Endothelial cell (in vitro differentiated cells): ENCODE results near the gene SH2D1A. TPM values are rescaled to one million over a fixed set of nuclear protein-coding genes. Genes with fewer than 3 reads are reported as not detected.

Experiments used
- DNase-seq: peaks from one replicate; pipeline ENCODE4 v3.0.0; 2021; ENCODE audit warnings: low spot score
- H3K27ac Mint-ChIP-seq: one replicate; pipeline ENCODE4 v1.8.0; 2021; ENCODE audit warnings: mixed read lengths, inconsistent platforms; ENCODE audit not compliant: unreplicated experiment
- H3K27me3 Mint-ChIP-seq: one replicate; pipeline ENCODE4 v1.8.0; 2021; ENCODE audit warnings: mild to moderate bottlenecking, moderate library complexity, mixed read lengths, inconsistent platforms; ENCODE audit not compliant: unreplicated experiment
- H3K36me3 Mint-ChIP-seq: one replicate; pipeline ENCODE4 v1.8.0; 2021; ENCODE audit warnings: mild to moderate bottlenecking, low read depth, mixed read lengths, inconsistent platforms; ENCODE audit not compliant: unreplicated experiment
- H3K4me1 Mint-ChIP-seq: one replicate; pipeline ENCODE4 v1.8.0; 2021; ENCODE audit warnings: mild to moderate bottlenecking, mixed read lengths, inconsistent platforms; ENCODE audit not compliant: unreplicated experiment
- H3K4me3 Mint-ChIP-seq: one replicate; pipeline ENCODE4 v1.8.0; 2021; ENCODE audit warnings: mild to moderate bottlenecking, mixed read lengths, inconsistent platforms; ENCODE audit not compliant: unreplicated experiment
- H3K9me3 Mint-ChIP-seq: one replicate; pipeline ENCODE4 v1.8.0; 2021; ENCODE audit warnings: mixed read lengths, inconsistent platforms; ENCODE audit not compliant: unreplicated experiment
- total RNA-seq: library from RNA; stranded (reverse); fragmentation: NEBNext Ultra II Directional; extraction: Animal tissue kit (Norgen Biotek cat#: 25700); gene quantifications from one replicate; pipeline ENCODE4 v1.2.1, GENCODE V29; 2021; ENCODE audit not compliant: unreplicated experiment
- TF ChIP-seq, protein P1 (sequence below): fragments of 200-600 bp; sonication (generic); IDR thresholded peaks from one replicate; pipeline ENCODE4 v1.5.0; 2021; ENCODE audit warnings: antibody characterized with exemption; ENCODE audit not compliant: unreplicated experiment

Gene SH2D1A
- total RNA-seq, 1 donor from 2014 or later = not detected

DNA sequence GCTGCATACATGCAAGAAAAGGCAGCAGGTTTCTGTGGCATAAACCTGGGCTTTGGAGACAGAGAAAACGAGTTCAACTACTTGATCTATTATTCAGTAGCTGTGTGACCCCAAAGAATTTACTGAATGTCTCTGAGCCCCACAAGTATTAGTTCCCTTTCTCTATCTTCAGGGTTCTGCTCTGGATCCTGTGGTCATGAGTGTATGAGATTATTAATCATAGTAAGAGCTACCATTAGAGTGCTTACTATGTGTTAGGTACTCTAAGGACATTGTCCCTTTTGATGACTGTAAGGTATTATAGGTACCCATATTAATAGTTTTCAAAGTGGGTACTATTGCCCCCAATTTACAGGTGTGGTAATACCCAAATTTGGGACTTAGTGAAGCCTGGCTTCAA, 8.4 kb upstream of the SH2D1A start:
- H3K36me3 Mint-ChIP-seq = no peaks in the 10 kb centered on the region
- H3K4me3 Mint-ChIP-seq = no peak overlapping the region
- H3K27me3 Mint-ChIP-seq = no peaks in the 10 kb centered on the region
- no peak overlapping the region for H3K27ac Mint-ChIP-seq
- H3K9me3 Mint-ChIP-seq = no peaks in the 10 kb centered on the region
- no peaks in the 10 kb centered on the region for H3K4me1 Mint-ChIP-seq
- TF ChIP-seq, protein P1, sequence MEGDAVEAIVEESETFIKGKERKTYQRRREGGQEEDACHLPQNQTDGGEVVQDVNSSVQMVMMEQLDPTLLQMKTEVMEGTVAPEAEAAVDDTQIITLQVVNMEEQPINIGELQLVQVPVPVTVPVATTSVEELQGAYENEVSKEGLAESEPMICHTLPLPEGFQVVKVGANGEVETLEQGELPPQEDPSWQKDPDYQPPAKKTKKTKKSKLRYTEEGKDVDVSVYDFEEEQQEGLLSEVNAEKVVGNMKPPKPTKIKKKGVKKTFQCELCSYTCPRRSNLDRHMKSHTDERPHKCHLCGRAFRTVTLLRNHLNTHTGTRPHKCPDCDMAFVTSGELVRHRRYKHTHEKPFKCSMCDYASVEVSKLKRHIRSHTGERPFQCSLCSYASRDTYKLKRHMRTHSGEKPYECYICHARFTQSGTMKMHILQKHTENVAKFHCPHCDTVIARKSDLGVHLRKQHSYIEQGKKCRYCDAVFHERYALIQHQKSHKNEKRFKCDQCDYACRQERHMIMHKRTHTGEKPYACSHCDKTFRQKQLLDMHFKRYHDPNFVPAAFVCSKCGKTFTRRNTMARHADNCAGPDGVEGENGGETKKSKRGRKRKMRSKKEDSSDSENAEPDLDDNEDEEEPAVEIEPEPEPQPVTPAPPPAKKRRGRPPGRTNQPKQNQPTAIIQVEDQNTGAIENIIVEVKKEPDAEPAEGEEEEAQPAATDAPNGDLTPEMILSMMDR = no peak
- DNase-seq = no peak

DNA sequence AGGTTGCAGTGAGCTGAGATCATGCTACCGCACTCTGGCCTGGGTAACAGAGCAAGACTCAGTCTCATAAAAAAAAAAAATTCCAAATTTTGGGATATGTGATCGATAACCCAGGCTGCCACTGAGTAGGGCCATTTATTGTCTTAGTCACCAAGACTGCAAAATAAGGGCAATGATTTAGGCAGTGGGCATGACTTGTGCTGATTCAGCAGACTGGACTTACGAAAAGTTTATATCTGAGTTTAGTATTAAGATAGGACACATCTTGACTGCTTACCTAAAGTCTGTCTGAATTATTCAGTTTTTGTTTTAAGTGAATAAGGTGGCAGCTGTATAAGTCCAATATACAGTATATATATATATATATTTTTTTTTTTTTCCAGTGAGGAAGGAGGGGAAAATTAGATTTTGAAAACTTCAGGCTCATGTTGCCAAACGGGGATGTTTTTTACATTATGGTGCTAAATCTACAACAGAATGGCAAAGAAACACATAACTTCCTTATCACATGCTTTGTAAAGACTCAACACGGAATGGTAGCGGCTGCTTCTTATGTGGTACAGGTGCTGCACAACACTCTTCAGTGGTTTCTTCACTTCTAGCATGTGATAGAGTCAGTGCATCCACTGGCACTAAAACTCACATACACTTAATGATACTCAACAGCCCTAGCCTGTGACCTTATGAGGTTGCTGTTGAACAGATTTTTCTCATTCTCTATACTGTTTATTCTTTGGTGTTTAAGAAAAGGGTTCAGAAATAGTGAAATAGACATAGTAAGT, 7.4 kb upstream of the SH2D1A start:
- Mint-ChIP-seq H3K9me3 (no peaks in the 10 kb centered on the region), H3K27ac (no peak overlapping the region), H3K36me3 (no peaks in the 10 kb centered on the region), H3K27me3 (no peaks in the 10 kb centered on the region), H3K4me3 (no peak overlapping the region), H3K4me1 (no peaks in the 10 kb centered on the region)
- no peak for DNase-seq
- TF ChIP-seq, protein P1 = no peak

DNA sequence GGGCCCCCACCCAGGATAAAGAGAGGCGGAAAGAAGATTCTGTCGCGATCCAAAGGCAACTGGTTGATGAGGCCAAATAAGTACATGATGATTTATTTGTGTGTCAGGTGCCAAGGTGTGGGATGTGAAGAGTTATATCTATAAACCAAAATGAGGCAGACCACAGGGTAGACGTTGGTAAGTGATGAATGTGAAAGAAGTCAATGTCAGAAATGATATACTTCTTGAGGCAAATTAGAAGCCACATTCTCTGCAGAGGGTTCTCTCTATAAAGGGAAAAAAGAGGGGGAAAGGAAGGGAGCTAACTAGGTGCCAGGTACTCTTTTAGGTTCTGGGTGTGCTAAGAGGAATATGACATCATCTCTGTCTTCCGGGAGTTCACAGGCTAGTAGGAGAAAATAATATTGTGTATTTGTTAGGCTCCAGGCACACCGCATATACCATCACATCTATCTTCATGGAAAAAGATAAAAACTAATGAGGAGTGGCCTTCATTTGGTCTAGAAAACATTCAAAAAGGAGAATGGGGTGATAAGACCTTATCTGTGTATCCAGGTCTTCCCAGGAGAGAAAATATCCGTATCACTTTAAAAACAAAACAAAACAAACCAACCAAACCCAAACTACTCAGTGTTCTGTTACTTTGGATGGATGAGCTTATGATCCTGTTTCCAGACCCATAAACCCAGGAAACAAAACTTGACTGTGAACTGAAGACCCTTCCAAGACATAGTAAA, 4.8 kb upstream of the SH2D1A start:
- Mint-ChIP-seq H3K27me3 (no peaks in the 10 kb centered on the region), H3K4me1 (no peaks in the 10 kb centered on the region), H3K36me3 (no peaks in the 10 kb centered on the region), H3K9me3 (no peaks in the 10 kb centered on the region), H3K27ac (no peak overlapping the region), H3K4me3 (no peak overlapping the region)
- TF ChIP-seq, protein P1 = no peak
- DNase-seq = no peak

DNA sequence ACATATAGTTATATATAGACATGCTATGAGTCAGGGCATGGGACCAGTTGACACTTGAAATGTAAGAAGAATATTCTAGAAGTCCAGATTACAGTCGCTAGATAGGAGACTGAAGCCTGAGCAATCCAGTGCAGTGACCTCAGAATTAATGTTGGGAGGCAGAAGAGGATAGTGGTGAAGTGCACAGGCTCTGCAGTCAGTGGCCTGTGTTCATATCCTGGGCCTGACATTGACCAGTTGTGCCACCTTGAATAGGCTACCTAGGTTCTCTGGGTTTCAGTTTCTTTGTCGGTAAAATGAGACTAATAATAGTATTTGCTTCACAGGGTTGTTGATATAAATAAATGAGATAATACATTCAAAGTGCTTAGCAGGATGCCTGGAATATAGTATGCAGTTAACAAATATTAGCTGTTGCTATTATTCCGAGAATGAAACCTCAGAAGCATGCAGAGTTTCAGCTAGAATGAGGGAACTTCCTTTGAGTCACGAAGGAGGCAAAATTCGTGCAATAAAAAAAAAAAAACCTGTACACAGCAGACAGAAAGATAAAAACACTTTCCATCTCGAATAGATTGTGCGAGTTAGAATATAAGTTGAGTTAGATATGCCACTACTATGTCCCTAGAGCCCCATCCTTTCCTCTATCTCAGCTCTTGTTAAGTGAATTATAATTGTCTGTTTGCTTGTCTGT, 4.0 kb upstream of the SH2D1A start:
- no peaks in the 10 kb centered on the region for H3K27me3 Mint-ChIP-seq
- H3K9me3 Mint-ChIP-seq = no peaks in the 10 kb centered on the region
- TF ChIP-seq, protein P1 = no peak
- H3K36me3 Mint-ChIP-seq = no peaks in the 10 kb centered on the region
- DNase-seq = no peak
- H3K4me1 Mint-ChIP-seq = no peaks in the 10 kb centered on the region
- no peak overlapping the region for H3K4me3 Mint-ChIP-seq
- H3K27ac Mint-ChIP-seq = no peak overlapping the region

DNA sequence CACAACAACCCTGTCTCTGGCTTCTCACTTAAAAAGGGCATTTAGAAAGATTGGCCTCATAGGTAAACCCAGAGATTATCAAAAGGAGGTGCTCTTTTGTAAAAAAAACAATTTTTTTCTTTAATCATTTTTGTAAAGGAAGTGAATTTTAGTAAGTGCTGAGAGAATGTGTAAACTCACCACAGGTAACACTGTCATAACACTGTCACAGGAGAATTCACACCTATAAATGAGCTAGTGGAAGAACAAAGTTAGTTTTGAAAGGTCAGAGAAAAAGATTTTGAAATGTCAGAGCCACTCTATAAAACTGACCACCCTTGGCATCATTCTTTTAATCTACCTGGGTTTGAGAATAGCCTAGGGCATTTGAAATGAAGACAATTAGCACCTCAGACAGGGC, 3.3 kb upstream of the SH2D1A start:
- no peaks in the 10 kb centered on the region for H3K9me3 Mint-ChIP-seq
- TF ChIP-seq, protein P1 = no peak
- DNase-seq = no peak
- no peak overlapping the region for H3K27ac Mint-ChIP-seq
- no peaks in the 10 kb centered on the region for H3K27me3 Mint-ChIP-seq
- no peaks in the 10 kb centered on the region for H3K36me3 Mint-ChIP-seq
- no peaks in the 10 kb centered on the region for H3K4me1 Mint-ChIP-seq
- H3K4me3 Mint-ChIP-seq = no peak overlapping the region
